Measurements from ENCODE around the gene EBF4. TPM values are rescaled to one million over a fixed set of nuclear protein-coding genes. Genes with fewer than 3 reads are reported as not detected.

The EBF4 gene
- total and polyA plus RNA-seq, 2 of the 8 experiments (the other 6 are each of a cell fraction or from before 2014, with no cell fraction given): 1.2 to 2.9 TPM

DNA sequence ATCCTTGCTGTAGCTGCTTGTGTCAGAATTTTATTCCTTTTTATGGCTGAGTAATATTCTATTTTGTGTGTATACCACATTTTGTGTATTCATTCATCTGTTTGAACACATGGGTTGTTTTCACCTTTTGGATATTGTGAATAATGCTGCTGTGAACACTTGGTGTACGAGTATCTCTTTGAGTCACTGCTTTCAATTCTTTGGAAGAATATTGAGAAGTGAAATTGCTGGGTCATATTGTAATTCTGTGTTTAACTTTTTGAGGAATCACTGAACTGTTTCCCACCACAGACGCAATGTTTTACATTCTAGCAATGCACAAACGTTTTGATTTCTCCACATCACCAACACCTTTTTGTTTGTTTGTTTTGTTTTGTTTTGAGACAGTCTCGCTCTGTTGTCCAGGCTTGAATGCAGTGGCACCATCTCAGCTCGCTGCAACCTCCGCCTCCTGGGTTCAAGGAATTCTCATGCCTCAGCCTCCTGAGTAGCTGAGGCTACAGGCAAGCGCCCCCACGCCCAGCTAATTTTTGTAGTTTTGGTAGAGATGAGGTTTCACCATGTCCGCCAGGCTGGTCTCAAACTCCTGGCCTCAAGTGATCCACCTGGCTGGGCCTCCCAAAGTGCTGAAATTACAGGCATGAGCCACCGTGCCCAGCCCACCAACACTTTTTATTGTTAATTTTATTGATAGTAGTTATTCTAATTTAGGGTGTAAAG is 86.2 kb downstream of the EBF4 start (continued):
- TF ChIP-seq, protein P1, sequence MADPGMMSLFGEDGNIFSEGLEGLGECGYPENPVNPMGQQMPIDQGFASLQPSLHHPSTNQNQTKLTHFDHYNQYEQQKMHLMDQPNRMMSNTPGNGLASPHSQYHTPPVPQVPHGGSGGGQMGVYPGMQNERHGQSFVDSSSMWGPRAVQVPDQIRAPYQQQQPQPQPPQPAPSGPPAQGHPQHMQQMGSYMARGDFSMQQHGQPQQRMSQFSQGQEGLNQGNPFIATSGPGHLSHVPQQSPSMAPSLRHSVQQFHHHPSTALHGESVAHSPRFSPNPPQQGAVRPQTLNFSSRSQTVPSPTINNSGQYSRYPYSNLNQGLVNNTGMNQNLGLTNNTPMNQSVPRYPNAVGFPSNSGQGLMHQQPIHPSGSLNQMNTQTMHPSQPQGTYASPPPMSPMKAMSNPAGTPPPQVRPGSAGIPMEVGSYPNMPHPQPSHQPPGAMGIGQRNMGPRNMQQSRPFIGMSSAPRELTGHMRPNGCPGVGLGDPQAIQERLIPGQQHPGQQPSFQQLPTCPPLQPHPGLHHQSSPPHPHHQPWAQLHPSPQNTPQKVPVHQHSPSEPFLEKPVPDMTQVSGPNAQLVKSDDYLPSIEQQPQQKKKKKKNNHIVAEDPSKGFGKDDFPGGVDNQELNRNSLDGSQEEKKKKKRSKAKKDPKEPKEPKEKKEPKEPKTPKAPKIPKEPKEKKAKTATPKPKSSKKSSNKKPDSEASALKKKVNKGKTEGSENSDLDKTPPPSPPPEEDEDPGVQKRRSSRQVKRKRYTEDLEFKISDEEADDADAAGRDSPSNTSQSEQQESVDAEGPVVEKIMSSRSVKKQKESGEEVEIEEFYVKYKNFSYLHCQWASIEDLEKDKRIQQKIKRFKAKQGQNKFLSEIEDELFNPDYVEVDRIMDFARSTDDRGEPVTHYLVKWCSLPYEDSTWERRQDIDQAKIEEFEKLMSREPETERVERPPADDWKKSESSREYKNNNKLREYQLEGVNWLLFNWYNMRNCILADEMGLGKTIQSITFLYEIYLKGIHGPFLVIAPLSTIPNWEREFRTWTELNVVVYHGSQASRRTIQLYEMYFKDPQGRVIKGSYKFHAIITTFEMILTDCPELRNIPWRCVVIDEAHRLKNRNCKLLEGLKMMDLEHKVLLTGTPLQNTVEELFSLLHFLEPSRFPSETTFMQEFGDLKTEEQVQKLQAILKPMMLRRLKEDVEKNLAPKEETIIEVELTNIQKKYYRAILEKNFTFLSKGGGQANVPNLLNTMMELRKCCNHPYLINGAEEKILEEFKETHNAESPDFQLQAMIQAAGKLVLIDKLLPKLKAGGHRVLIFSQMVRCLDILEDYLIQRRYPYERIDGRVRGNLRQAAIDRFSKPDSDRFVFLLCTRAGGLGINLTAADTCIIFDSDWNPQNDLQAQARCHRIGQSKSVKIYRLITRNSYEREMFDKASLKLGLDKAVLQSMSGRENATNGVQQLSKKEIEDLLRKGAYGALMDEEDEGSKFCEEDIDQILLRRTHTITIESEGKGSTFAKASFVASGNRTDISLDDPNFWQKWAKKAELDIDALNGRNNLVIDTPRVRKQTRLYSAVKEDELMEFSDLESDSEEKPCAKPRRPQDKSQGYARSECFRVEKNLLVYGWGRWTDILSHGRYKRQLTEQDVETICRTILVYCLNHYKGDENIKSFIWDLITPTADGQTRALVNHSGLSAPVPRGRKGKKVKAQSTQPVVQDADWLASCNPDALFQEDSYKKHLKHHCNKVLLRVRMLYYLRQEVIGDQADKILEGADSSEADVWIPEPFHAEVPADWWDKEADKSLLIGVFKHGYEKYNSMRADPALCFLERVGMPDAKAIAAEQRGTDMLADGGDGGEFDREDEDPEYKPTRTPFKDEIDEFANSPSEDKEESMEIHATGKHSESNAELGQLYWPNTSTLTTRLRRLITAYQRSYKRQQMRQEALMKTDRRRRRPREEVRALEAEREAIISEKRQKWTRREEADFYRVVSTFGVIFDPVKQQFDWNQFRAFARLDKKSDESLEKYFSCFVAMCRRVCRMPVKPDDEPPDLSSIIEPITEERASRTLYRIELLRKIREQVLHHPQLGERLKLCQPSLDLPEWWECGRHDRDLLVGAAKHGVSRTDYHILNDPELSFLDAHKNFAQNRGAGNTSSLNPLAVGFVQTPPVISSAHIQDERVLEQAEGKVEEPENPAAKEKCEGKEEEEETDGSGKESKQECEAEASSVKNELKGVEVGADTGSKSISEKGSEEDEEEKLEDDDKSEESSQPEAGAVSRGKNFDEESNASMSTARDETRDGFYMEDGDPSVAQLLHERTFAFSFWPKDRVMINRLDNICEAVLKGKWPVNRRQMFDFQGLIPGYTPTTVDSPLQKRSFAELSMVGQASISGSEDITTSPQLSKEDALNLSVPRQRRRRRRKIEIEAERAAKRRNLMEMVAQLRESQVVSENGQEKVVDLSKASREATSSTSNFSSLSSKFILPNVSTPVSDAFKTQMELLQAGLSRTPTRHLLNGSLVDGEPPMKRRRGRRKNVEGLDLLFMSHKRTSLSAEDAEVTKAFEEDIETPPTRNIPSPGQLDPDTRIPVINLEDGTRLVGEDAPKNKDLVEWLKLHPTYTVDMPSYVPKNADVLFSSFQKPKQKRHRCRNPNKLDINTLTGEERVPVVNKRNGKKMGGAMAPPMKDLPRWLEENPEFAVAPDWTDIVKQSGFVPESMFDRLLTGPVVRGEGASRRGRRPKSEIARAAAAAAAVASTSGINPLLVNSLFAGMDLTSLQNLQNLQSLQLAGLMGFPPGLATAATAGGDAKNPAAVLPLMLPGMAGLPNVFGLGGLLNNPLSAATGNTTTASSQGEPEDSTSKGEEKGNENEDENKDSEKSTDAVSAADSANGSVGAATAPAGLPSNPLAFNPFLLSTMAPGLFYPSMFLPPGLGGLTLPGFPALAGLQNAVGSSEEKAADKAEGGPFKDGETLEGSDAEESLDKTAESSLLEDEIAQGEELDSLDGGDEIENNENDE (IDR thresholded peaks at IDR 0.05; ENCODE audit: insufficient replicate concordance, low read length): no peak
- no peak for TF ChIP-seq CBX8 (IDR thresholded peaks at IDR 0.05; ENCODE audit: borderline replicate concordance, low read depth, low read length)
- no peak for TF ChIP-seq POLR2A (IDR thresholded peaks at IDR 0.05; ENCODE audit: control extremely low read depth in 1 of 2, low read depth in 2 of 2, low read length in 2 of 2)
- no peak for TF ChIP-seq KDM4A (IDR thresholded peaks at IDR 0.05; ENCODE audit: low read depth, low read length, severe bottlenecking)
- no peak for TF ChIP-seq TAF7 (optimal IDR thresholded peaks at IDR 0.05; ENCODE audit: borderline replicate concordance, low read depth, low read length)

Data from H1 (cell line).